Esophagus mucosa (tissue), 1 donor: ENCODE data around the gene TNS1. TPM values are rescaled to one million over a fixed set of nuclear protein-coding genes. Genes with fewer than 3 reads are reported as not detected.

Experiments
- ATAC-seq: fragments of 200-7000 bp; cut with Tn5 transposase; one replicate; pipeline ENCODE4 v1.9.1; 2020
- total RNA-seq: library from RNA; stranded (reverse); gene quantifications from one replicate; pipeline ENCODE4 v1.2.4, GENCODE V29; 2023
- donor health status: DM: yes; HTN: yes; CAD: no.

TNS1 gene
- total RNA-seq, 1 donor from 2014 or later: 27.7 TPM

GRCh38 chr2:217942731-217943335 is 60.0 kb downstream of the TNS1 start:
- no peak for ATAC-seq

GRCh38 chr2:217941886-217942728 is 60.7 kb downstream of the TNS1 start:
- ATAC-seq: no peak

DNA sequence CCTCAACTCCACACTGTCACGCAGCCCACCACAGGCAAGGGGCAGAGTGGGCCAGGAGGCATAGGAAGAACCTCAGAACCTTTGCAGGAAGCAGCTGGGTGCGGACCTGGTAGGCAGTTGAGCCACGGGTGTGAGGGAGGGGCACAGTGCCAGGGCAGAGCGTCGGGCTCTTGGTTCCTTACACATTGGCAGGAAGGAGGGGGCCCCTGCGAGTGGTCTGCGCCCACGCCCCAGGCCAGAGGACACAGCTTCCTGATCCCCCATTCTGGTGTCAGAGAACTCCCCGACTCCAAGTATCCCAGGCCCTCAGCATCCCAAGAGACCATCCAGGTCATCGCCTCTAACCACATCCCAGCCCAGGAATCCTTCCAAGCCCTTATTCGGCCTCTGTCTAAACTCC is 61.5 kb downstream of the TNS1 start:
- no peak for ATAC-seq

- no peak for ATAC-seq
Observed at GRCh38 chr2:217940261-217941220, 62.3 kb downstream of the TNS1 start.

DNA sequence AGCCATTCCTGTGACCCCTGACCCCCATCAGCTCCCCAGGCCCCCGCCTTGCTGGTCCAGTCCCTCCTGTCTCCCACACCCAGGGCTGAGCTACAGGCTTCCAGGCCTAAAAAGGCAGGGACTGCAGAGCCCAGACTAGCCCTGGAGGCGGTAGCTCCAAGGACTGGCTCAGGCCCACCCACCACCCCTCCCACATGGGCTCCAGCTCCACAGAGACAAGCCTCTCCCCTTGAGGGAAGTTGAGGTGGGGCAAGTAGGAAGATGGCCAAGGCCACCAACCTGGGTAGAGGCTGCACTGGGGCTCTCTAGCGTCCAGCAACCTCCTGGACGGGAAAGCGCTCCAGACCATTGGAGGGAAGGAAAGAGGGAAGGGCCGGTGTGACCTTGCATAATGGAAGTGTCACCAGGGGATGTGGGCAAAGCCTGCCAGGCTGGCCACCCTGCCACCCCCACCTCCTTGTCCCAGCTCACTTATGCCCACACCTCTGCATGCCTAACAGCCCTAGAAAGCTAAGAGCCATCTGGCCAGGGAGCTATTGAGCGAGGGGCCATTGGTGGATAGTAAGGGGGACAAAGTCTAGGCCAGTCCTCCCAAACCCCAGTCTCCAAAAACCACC is 63.1 kb downstream of the TNS1 start:
- ATAC-seq: no peak

- ATAC-seq: no peak
Observed at GRCh38 chr2:217939220-217939619, 63.6 kb downstream of the TNS1 start.

- no peak for ATAC-seq
Observed at GRCh38 chr2:217938036-217938435, 64.8 kb downstream of the TNS1 start.

DNA sequence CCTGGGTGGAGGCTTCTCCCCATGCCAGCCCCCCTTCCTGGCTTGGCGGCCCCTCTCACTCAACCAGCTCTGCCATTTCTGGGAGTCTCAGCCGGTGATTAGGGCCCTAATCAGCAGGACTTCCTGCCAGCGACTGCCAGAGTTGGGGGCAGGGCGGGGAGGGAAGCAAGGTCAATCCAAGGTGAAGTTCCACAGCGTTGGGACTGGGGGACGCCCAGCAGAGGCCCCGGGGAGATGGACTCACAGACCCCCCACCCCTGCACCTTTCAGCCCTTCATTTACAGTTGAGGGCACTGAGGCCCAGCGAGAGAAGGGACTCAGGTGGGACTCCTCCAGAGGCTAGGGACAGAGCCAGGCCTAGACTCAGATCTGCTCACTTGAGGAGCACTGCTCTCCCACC is 65.3 kb downstream of the TNS1 start:
- no peak for ATAC-seq

GRCh38 chr2:217936952-217937351 is 65.8 kb downstream of the TNS1 start:
- ATAC-seq: no peak

DNA sequence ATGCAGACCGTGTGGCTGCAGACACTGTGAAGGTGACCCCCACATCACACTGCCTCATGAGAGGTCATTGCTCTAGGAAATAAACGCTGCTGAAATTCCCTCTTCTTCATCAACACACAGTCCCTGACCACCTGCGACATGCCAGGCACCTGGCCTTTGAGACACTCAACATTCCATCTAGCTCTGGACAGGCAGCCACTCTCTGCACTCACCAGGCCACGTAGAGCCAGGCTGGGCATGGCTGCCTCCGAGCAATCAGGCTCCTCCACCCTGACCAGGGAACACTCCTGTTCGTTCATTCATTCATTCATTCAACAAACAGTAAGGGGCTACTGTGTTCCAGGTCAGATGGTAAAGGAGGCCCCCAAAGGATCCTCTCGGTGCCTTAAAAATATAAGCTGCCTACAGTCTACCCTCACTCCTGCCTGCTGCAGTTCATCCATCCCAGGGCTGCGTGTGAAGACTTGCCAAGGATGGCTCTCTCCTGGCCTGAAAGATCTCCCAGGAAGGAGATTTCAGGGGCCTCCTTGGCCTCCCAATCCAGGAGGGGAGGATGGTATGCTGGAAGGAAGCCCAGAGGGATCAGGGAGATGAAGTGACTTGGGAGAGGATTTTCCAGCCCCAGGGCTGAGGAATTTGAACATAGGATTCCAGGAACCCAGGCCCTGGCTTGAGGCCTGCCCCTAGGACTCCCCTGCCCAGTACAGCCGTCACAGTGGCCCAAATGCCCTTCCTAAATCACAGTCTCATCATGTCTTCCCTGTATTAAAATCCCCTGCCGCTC is 66.7 kb downstream of the TNS1 start:
- ATAC-seq: no peak

GRCh38 chr2:217935235-217935879 is 67.4 kb downstream of the TNS1 start:
- ATAC-seq: no peak

- peak; percentile 53 for ATAC-seq
Observed at GRCh38 chr2:217934321-217935131, 68.3 kb downstream of the TNS1 start.

GRCh38 chr2:217933617-217933993 is 69.2 kb downstream of the TNS1 start:
- no peak for ATAC-seq

DNA sequence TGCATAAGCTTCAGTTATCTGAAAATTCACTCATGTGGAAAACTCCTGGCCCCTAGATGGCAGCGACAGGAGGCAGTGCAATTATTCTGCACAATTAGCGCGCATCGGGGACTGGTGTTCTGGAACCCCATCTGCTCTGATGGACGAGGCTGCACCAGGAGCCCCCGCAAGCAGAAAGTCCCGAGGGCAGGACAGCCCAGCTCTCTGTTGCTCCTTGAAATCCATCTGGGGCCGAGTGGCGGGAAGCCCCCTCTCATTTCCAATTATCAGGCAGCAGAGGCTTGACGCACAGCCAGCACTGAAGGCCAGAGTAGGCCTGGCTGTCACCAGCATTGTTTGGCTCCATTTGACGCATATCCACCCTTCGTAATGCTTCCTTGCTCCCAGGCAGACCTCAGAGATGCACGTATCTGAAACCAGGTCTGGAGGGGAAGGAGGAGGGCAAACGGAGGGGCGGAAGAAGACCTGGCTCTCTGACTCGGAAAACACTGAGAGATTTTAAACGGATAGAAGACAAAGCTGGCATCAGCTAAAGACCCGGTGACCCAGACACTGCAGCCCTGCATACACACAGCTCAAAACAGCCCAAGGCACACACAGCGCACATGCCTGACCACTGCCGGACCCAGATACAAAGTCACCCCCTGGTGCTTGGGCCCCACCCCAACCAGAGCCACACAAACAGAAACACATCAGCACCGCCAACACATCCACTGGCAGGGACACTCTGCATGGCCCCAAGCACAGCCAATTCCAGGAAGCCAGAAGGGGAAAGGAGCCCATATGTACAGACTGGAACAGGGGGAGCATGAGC is 69.8 kb downstream of the TNS1 start:
- no peak for ATAC-seq

- no peak for ATAC-seq
Observed at GRCh38 chr2:217931846-217932560, 70.8 kb downstream of the TNS1 start.

- no peak for ATAC-seq
Observed at GRCh38 chr2:217930761-217931563, 71.8 kb downstream of the TNS1 start.

- ATAC-seq: peak; percentile 75
Observed at GRCh38 chr2:217929757-217930707, 72.8 kb downstream of the TNS1 start.
